Endothelial cell of umbilical vein (primary cell): ENCODE measurements around the gene ADAMTSL2. TPM values are rescaled to one million over a fixed set of nuclear protein-coding genes. Genes with fewer than 3 reads are reported as not detected.

Source experiments
- BruUV-seq: library from RNA; stranded (reverse); fragments of 400-500 nt; replicated peaks from 2 replicates; lab custom pipeline; 2021; lab: Mats Ljungman, UMichigan
- CTCF ChIA-PET: fragments of 300-600, 350-600 bp; sonication (Branson Sonifier 250); formaldehyde crosslinking; loops from one replicate; lab custom pipeline; 2021; ENCODE audit warnings: antibody characterized with exemption, inconsistent platforms; lab: Charles Lee
- POLR2A ChIA-PET: fragments of 300-600, 350-600 bp; sonication (Branson Sonifier 250); formaldehyde crosslinking; loops from one replicate; lab custom pipeline; 2021; ENCODE audit warnings: antibody characterized with exemption, inconsistent platforms; lab: Charles Lee
- DNase-seq: peaks from one replicate; pipeline ENCODE4 v3.0.0-alpha.2; 2011; ENCODE audit warnings: low read depth, low spot score
- FAIRE-seq: peaks from 2 replicates; lab custom pipeline; 2011; peaks lifted over from hg19 to GRCh38; lab: Jason Lieb, UNC
- H2AFZ ChIP-seq: 2 replicates; pipeline ENCODE4 v1.6.0; 2012; ENCODE audit warnings: low read depth, low read length, control low read depth, inconsistent platforms
- H3K27ac ChIP-seq: 2 replicates; pipeline ENCODE4 v1.5.1; 2011; ENCODE audit warnings: low read depth, mild to moderate bottlenecking, control low read depth, low read length, moderate library complexity; ENCODE audit not compliant: insufficient read depth
- H3K27me3 ChIP-seq, 2 experiments: 2 replicates each; pipeline versions ENCODE4 v1.6.0 to v1.6.1; 2011; ENCODE audit warnings: low read length in 2 of 2, mixed read lengths in 1 of 2; ENCODE audit not compliant: control insufficient read depth in 2 of 2, insufficient read depth in 2 of 2
- H3K36me3 ChIP-seq, 2 experiments: 2 replicates in 1 of 2; 3 replicates in 1 of 2; pipeline ENCODE4 v1.5.1; 2011; ENCODE audit warnings: low read length in 2 of 2, mild to moderate bottlenecking in 1 of 2, moderate library complexity in 1 of 2; ENCODE audit not compliant: control insufficient read depth in 2 of 2, insufficient read depth in 2 of 2; ENCODE audit errors: extremely low read depth in 1 of 2
- H3K4me1 ChIP-seq: 3 replicates; pipeline ENCODE4 v1.5.1; 2011; ENCODE audit warnings: mild to moderate bottlenecking, low read length; ENCODE audit not compliant: control insufficient read depth, insufficient read depth; ENCODE audit errors: extremely low read depth
- H3K4me2 ChIP-seq: 2 replicates; pipeline ENCODE4 v1.6.1; 2011; ENCODE audit warnings: low read length, control low read depth, mixed read lengths; ENCODE audit not compliant: insufficient read depth
- H3K4me3 ChIP-seq, 3 experiments: fragments of 200-600 bp in 1 of 3; sonication (generic), shearing (Covaris generic) in 1 of 3; replicated peaks in 1 of 3; 2 replicates each; pipeline ENCODE4 v1.5.1; 2011 to 2016; ENCODE audit warnings: control low read depth in 3 of 3, low read length in 3 of 3, mild to moderate bottlenecking in 2 of 3, inconsistent platforms in 1 of 3, low read depth in 1 of 3, moderate library complexity in 1 of 3; ENCODE audit not compliant: insufficient read depth in 1 of 3
- H3K79me2 ChIP-seq: 2 replicates; pipeline ENCODE4 v1.6.0; 2012; ENCODE audit warnings: low read length, inconsistent platforms; ENCODE audit not compliant: control insufficient read depth, insufficient read depth
- H3K9ac ChIP-seq: replicated peaks from 2 replicates; pipeline ENCODE3; 2011; ENCODE audit warnings: low read length, control low read depth; ENCODE audit not compliant: insufficient read depth; ENCODE audit errors: extremely low read depth
- H3K9me1 ChIP-seq: replicated peaks from 3 replicates; pipeline ENCODE4 v1.6.0; 2011; ENCODE audit warnings: mild to moderate bottlenecking, low read length; ENCODE audit not compliant: control insufficient read depth, insufficient read depth; ENCODE audit errors: extremely low read depth
- H3K9me3 ChIP-seq: replicated peaks from 2 replicates; pipeline ENCODE4 v1.5.1; 2012; ENCODE audit warnings: low read length, inconsistent platforms; ENCODE audit not compliant: control insufficient read depth, insufficient read depth
- H4K20me1 ChIP-seq: replicated peaks from 2 replicates; pipeline ENCODE3; 2011; ENCODE audit warnings: mild to moderate bottlenecking, low read length; ENCODE audit not compliant: control insufficient read depth, insufficient read depth; ENCODE audit errors: extremely low read depth
- EZH2 ChIP-seq: IDR thresholded peaks from 2 replicates; pipeline ENCODE4 v1.6.1; 2012; ENCODE audit warnings: borderline replicate concordance, low read depth, mild to moderate bottlenecking, moderate library complexity, low read length, inconsistent platforms; ENCODE audit not compliant: severe bottlenecking
- FOS ChIP-seq: IDR thresholded peaks from 2 replicates; pipeline ENCODE4 v1.6.1; 2011; ENCODE audit warnings: mild to moderate bottlenecking, low read length, moderate library complexity, borderline replicate concordance; ENCODE audit not compliant: insufficient read depth
- GATA2 ChIP-seq: IDR thresholded peaks from 2 replicates; pipeline ENCODE4 v1.7.0; 2011; ENCODE audit warnings: low read depth, mild to moderate bottlenecking, moderate library complexity, mixed read lengths, low read length; ENCODE audit not compliant: insufficient read length, insufficient read depth
- JUN ChIP-seq: IDR thresholded peaks from 2 replicates; pipeline ENCODE4 v1.6.1; 2011; ENCODE audit warnings: borderline replicate concordance, low read depth; ENCODE audit not compliant: insufficient read length, insufficient read depth
- MYC ChIP-seq: IDR thresholded peaks from one replicate; pipeline ENCODE4 v1.6.1; 2011; ENCODE audit warnings: mild to moderate bottlenecking, low read depth, low read length
- POLR2A ChIP-seq: IDR thresholded peaks from 2 replicates; pipeline ENCODE4 v1.6.1; 2012; ENCODE audit warnings: low read depth, mild to moderate bottlenecking, control low read depth, low read length
- POLR2AphosphoS5 ChIP-seq: IDR thresholded peaks from 2 replicates; pipeline ENCODE4 v1.6.1; 2012; ENCODE audit warnings: low read depth, mild to moderate bottlenecking, control low read depth, low read length, moderate library complexity; ENCODE audit not compliant: insufficient read depth
- dilution Hi-C: fragments of 300-500 bp; cut with MboI; formaldehyde crosslinking; loops from one replicate; pipeline ENCODE4 v1.15.0; 2019; ENCODE audit warnings: low sequenced_read_pairs; ENCODE audit not compliant: extremely low pct_ligation_motif_present
- intact Hi-C: fragments of 100-400 bp; cut with micrococcal nuclease; formaldehyde crosslinking; loops from one replicate; pipeline ENCODE4 v1.10.0; 2022
- polyA plus RNA-seq, 4 experiments: library from polyadenylated mRNA; depleted of rRNA in 3 of 4; stranded (reverse) in 3 of 4; unstranded in 1 of 4; fragments of >200 nt; gene quantifications; 2 replicates each; pipeline versions ENCODE4 v1.2.1 to v1.2.3, GENCODE V29; 2011 to 2012; ENCODE audit warnings: missing spikeins in 1 of 4
- total RNA-seq: library from RNA; stranded (reverse); gene quantifications from 2 replicates; pipeline ENCODE4 v1.2.3, GENCODE V29; 2021
- TF ChIP-seq, protein P1 (sequence below), 2 donors: IDR thresholded peaks; 1 replicate in 1 of 2; 2 replicates in 1 of 2; pipeline ENCODE4 v1.5.1; 2011; ENCODE audit warnings: low read length in 2 of 2, mild to moderate bottlenecking in 2 of 2, moderate library complexity in 2 of 2, control low read depth in 1 of 2, inconsistent platforms in 1 of 2, low read depth in 1 of 2; ENCODE audit not compliant: insufficient read depth in 1 of 2; ENCODE audit errors: extremely low read depth in 1 of 2
- TF ChIP-seq, protein P2 (sequence below): IDR thresholded peaks from 2 replicates; pipeline ENCODE4 v1.6.1; 2011; ENCODE audit not compliant: insufficient read depth, insufficient read length

The ADAMTSL2 gene
- total and polyA plus RNA-seq, 2 donors (not counting 3 experiments of a cell fraction or from before 2014, with no cell fraction given) = not detected

DNA sequence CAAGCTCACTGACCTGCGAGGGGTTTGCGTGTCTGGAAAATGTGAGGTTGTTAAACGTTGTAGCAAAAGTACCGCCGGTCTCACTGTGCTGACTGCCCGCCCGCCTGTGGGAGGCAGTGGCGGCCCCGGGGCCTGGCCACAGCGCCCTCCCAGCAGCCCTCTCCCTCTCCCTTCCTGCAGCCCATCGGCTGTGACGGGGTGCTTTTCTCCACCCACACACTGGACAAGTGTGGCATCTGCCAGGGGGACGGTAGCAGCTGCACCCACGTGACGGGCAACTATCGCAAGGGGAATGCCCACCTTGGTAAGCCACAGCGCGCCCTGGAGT is 6.2 kb downstream of the ADAMTSL2 start:
- FAIRE-seq (no peak), DNase-seq (no peak)
- Histone ChIP-seq H4K20me1 (no peaks in the 10 kb centered on the region), H3K4me3 (no peak overlapping the region), H3K27ac (no peak overlapping the region), H3K9ac (no peak overlapping the region), H3K9me3 (no peaks in the 10 kb centered on the region), H3K27me3 (peaks cover 0 to 3% of the 10 kb centered on the region in 2 experiments), H3K4me1 (no peaks in the 10 kb centered on the region), H3K4me2 (no peak overlapping the region), H3K9me1 (no peaks in the 10 kb centered on the region), H2AFZ (no peak overlapping the region), H3K36me3 (no peaks in the 10 kb centered on the region), H3K79me2 (no peaks in the 10 kb centered on the region)
- TF ChIP-seq MYC = no peak
- TF ChIP-seq GATA2 = no peak
- TF ChIP-seq, protein P1, sequence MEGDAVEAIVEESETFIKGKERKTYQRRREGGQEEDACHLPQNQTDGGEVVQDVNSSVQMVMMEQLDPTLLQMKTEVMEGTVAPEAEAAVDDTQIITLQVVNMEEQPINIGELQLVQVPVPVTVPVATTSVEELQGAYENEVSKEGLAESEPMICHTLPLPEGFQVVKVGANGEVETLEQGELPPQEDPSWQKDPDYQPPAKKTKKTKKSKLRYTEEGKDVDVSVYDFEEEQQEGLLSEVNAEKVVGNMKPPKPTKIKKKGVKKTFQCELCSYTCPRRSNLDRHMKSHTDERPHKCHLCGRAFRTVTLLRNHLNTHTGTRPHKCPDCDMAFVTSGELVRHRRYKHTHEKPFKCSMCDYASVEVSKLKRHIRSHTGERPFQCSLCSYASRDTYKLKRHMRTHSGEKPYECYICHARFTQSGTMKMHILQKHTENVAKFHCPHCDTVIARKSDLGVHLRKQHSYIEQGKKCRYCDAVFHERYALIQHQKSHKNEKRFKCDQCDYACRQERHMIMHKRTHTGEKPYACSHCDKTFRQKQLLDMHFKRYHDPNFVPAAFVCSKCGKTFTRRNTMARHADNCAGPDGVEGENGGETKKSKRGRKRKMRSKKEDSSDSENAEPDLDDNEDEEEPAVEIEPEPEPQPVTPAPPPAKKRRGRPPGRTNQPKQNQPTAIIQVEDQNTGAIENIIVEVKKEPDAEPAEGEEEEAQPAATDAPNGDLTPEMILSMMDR (IDR thresholded peaks at IDR 0.05; ENCODE audit: extremely low read depth in 1 of 2, insufficient read depth in 1 of 2, low read depth in 1 of 2, low read length in 2 of 2) = no peak
- TF ChIP-seq, protein P2, sequence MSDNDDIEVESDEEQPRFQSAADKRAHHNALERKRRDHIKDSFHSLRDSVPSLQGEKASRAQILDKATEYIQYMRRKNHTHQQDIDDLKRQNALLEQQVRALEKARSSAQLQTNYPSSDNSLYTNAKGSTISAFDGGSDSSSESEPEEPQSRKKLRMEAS = no peak
- no peak for TF ChIP-seq EZH2
- no peak for TF ChIP-seq POLR2A
- TF ChIP-seq POLR2AphosphoS5 = no peak
- no peak for TF ChIP-seq JUN
- no peak for TF ChIP-seq FOS
- POLR2A ChIA-PET = no interaction called here
- intact Hi-C loops = no loop called here
- CTCF ChIA-PET = no interaction called here
- dilution Hi-C loops = no loop called here
- BruUV-seq = no TSS peak
